Thoracic aorta (tissue), 2 donors: Measurements from ENCODE around the gene ARHGEF16. TPM values are rescaled to one million over a fixed set of nuclear protein-coding genes. Genes with fewer than 3 reads are reported as not detected.

Experiments used
- ATAC-seq: fragments of 150-250 bp; one replicate; pipeline ENCODE4 v1.8.0; 2017; ENCODE audit warnings: low read depth; ENCODE audit not compliant: insufficient number of reproducible peaks, low FRiP score
- DNase-seq: peaks from one replicate; pipeline ENCODE4 v3.0.0-alpha.2; 2020; ENCODE audit warnings: low spot score
- H3K27ac ChIP-seq, 2 donors: fragments of 200-600 bp; sonication (generic); 1 replicate in 1 of 2; 2 replicates in 1 of 2; pipeline ENCODE4 v1.5.1; 2016; ENCODE audit warnings: mild to moderate bottlenecking in 2 of 2, moderate library complexity in 2 of 2
- H3K27me3 ChIP-seq: fragments of 200-600 bp; sonication (generic); replicated peaks from 2 replicates; pipeline ENCODE4 v1.6.0; 2016; ENCODE audit warnings: mild to moderate bottlenecking; ENCODE audit not compliant: insufficient read depth
- H3K36me3 ChIP-seq: fragments of 200-600 bp; sonication (generic); one replicate; pipeline ENCODE4 v1.5.1; 2016
- H3K4me1 ChIP-seq, 2 donors: fragments of 200-600 bp; sonication (generic); 1 replicate in 1 of 2; 2 replicates in 1 of 2; pipeline versions ENCODE4 v1.5.1 to v1.6.0; 2016; ENCODE audit warnings: low read depth in 2 of 2, mild to moderate bottlenecking in 1 of 2; ENCODE audit not compliant: control insufficient read depth in 1 of 2
- H3K4me3 ChIP-seq: fragments of 200-600 bp; sonication (generic); 2 replicates; pipeline ENCODE4 v1.5.1; 2016; ENCODE audit warnings: mild to moderate bottlenecking
- H3K9me3 ChIP-seq: fragments of 200-600 bp; sonication (generic); 2 replicates; pipeline ENCODE4 v1.5.1; 2016
- CTCF ChIP-seq: fragments of 200-600 bp; sonication (generic); IDR thresholded peaks from one replicate; pipeline ENCODE4 v1.5.1; 2019; ENCODE audit warnings: antibody characterized with exemption
- total RNA-seq, 2 donors: library from RNA; depleted of rRNA; stranded (reverse); fragments of >200 nt; gene quantifications; one replicate each; pipeline versions ENCODE4 v1.1.0 to v1.2.3, GENCODE V29; 2016

The ARHGEF16 gene
- total RNA-seq, 2 donors from 2014 or later: 1.6 to 2.4 TPM

GRCh38 chr1:3423896-3424611 is 30.4 kb upstream of the ARHGEF16 start:
- Histone ChIP-seq H3K4me3 (no peak overlapping the region), H3K36me3 (peaks cover 52% of the 10 kb centered on the region), H3K4me1 (peaks cover 28 to 47% of the 10 kb centered on the region in 2 donors), H3K9me3 (no peaks in the 10 kb centered on the region), H3K27ac (peak overlapping the region; percentile 73 to 85), H3K27me3 (no peaks in the 10 kb centered on the region)
- DNase-seq (no peak), ATAC-seq (no peak)
- no peak for TF ChIP-seq CTCF

GRCh38 chr1:3425486-3426215 is 28.8 kb upstream of the ARHGEF16 start:
- no peak for TF ChIP-seq CTCF
- Histone ChIP-seq H3K9me3 (no peaks in the 10 kb centered on the region), H3K4me3 (no peak overlapping the region), H3K36me3 (peaks cover 54% of the 10 kb centered on the region), H3K4me1 (peaks cover 21 to 34% of the 10 kb centered on the region in 2 donors), H3K27ac (no peak overlapping the region), H3K27me3 (no peaks in the 10 kb centered on the region)
- no peak for DNase-seq
- no peak for ATAC-seq

GRCh38 chr1:3426956-3427535 is 27.4 kb upstream of the ARHGEF16 start:
- Histone ChIP-seq H3K9me3 (no peaks in the 10 kb centered on the region), H3K36me3 (peaks cover 55% of the 10 kb centered on the region), H3K27me3 (no peaks in the 10 kb centered on the region), H3K27ac (no peak overlapping the region), H3K4me3 (no peak overlapping the region), H3K4me1 (peaks cover 18 to 28% of the 10 kb centered on the region in 2 donors)
- ATAC-seq (no peak), DNase-seq (no peak)
- no peak for TF ChIP-seq CTCF

GRCh38 chr1:3427711-3428704 is 26.5 kb upstream of the ARHGEF16 start:
- H3K4me3 ChIP-seq: no peak overlapping the region
- DNase-seq: no peak

More at GRCh38 chr1:3427711-3428704, 26.5 kb upstream of the ARHGEF16 start:
- TF ChIP-seq CTCF: no peak
- no peak for ATAC-seq
- Histone ChIP-seq H3K27me3 (no peaks in the 10 kb centered on the region), H3K4me1 (peaks cover 8 to 19% of the 10 kb centered on the region in 2 donors), H3K36me3 (peaks cover 62% of the 10 kb centered on the region), H3K9me3 (no peaks in the 10 kb centered on the region), H3K27ac (no peak overlapping the region)
